ENCODE data around the gene SLC66A1.

Gene SLC66A1

DNA sequence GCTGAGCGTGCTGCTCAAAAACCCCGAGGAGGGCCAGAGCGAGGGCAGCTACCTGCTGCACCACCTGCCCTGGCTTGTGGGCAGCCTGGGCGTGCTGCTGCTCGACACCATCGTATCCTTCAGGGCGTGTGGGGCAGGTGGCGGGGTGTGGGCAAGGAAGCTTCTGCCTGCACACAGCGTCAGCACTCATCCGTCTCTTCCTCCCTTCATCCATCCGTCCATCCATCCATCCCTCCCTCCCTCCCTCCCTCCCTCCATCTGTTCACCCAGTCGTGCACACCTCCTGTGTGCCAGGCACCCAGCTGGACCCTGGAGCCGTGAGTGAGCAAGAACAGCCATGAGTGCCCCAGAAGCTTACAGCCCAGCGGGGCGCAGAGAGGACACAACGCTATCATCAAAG lies 15.2 kb downstream of the SLC66A1 start:
- TF ChIP-seq, protein P1, sequence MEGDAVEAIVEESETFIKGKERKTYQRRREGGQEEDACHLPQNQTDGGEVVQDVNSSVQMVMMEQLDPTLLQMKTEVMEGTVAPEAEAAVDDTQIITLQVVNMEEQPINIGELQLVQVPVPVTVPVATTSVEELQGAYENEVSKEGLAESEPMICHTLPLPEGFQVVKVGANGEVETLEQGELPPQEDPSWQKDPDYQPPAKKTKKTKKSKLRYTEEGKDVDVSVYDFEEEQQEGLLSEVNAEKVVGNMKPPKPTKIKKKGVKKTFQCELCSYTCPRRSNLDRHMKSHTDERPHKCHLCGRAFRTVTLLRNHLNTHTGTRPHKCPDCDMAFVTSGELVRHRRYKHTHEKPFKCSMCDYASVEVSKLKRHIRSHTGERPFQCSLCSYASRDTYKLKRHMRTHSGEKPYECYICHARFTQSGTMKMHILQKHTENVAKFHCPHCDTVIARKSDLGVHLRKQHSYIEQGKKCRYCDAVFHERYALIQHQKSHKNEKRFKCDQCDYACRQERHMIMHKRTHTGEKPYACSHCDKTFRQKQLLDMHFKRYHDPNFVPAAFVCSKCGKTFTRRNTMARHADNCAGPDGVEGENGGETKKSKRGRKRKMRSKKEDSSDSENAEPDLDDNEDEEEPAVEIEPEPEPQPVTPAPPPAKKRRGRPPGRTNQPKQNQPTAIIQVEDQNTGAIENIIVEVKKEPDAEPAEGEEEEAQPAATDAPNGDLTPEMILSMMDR (conservative IDR thresholded peaks at IDR 0.05; ENCODE audit: low read depth, low read length): no peak
- Histone ChIP-seq H3K79me2 (ENCODE audit: insufficient read depth, low read depth) (no peaks in the 10 kb centered on the region), H2AFZ (ENCODE audit: low read depth) (no peak overlapping the region), H3K36me3 (ENCODE audit: insufficient read depth) (no peaks in the 10 kb centered on the region), H4K20me1 (ENCODE audit: insufficient read depth) (no peaks in the 10 kb centered on the region), H3K9ac (no peak overlapping the region), H3K27ac (no peak overlapping the region), H3K27me3 (ENCODE audit: insufficient read depth, low read depth) (no peaks in the 10 kb centered on the region), H3K4me3 (IDR thresholded peaks at IDR 0.05; ENCODE audit: insufficient read depth, low read depth, low read length) (no peak overlapping the region), H3K4me1 (ENCODE audit: low read depth, poor library complexity, severe bottlenecking) (no peaks in the 10 kb centered on the region), H3K4me2 (no peak overlapping the region)

DNA sequence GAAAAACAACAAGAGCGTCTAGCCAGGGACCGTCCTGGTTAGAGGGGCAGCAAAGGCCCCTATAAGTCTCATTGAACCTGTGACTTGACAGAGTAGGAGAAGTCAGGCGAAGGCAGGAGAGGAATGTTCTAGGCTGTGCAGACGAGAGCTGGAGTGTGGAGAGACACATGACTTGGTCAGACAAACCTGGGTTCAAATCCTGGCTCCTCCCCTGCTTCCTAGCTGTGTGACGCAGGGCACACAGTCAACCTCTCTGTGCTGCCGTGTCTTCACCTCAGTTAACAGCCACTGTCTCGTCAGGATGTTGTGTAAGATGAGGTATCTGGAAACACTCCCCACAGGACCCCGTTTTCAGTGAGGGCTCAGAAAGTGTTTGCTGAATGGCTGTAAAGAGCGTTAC lies 15.6 kb downstream of the SLC66A1 start:
- Histone ChIP-seq H3K27ac (no peak overlapping the region), H4K20me1 (ENCODE audit: insufficient read depth) (no peaks in the 10 kb centered on the region), H3K79me2 (ENCODE audit: insufficient read depth, low read depth) (no peaks in the 10 kb centered on the region), H3K4me3 (IDR thresholded peaks at IDR 0.05; ENCODE audit: insufficient read depth, low read depth, low read length) (no peak overlapping the region), H3K36me3 (ENCODE audit: insufficient read depth) (no peaks in the 10 kb centered on the region), H3K9ac (no peak overlapping the region), H3K4me2 (no peak overlapping the region), H2AFZ (ENCODE audit: low read depth) (no peak overlapping the region), H3K4me1 (ENCODE audit: low read depth, poor library complexity, severe bottlenecking) (no peaks in the 10 kb centered on the region), H3K27me3 (ENCODE audit: insufficient read depth, low read depth) (no peaks in the 10 kb centered on the region)
- TF ChIP-seq, protein P1 (conservative IDR thresholded peaks at IDR 0.05; ENCODE audit: low read depth, low read length): no peak

DNA sequence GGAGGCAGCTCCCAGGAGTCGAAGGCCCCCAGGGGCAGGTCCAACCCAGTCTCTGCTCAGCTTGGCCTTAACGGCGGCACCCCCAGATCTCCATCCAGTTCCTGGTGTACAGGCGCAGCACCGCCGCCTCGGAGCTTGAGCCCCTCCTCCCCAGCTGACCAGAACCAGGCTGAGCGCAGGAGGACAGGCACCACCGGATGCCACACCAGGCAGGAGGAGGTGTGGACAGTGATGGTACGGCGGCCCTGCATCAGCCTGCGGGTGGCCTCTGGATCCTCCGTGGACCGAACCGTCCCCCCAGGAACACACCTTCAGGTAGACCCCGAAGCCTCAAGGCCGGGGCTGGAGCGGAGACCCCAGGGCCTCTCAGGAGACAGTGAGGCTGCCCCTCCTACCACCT lies 16.4 kb downstream of the SLC66A1 start:
- Histone ChIP-seq H3K4me1 (ENCODE audit: low read depth, poor library complexity, severe bottlenecking) (no peaks in the 10 kb centered on the region), H3K27me3 (ENCODE audit: insufficient read depth, low read depth) (no peaks in the 10 kb centered on the region), H3K4me2 (no peak overlapping the region), H3K4me3 (IDR thresholded peaks at IDR 0.05; ENCODE audit: insufficient read depth, low read depth, low read length) (no peak overlapping the region), H2AFZ (ENCODE audit: low read depth) (no peak overlapping the region), H3K27ac (no peak overlapping the region), H3K36me3 (ENCODE audit: insufficient read depth) (no peaks in the 10 kb centered on the region), H4K20me1 (ENCODE audit: insufficient read depth) (no peaks in the 10 kb centered on the region), H3K9ac (no peak overlapping the region), H3K79me2 (ENCODE audit: insufficient read depth, low read depth) (no peaks in the 10 kb centered on the region)
- TF ChIP-seq, protein P1 (conservative IDR thresholded peaks at IDR 0.05; ENCODE audit: low read depth, low read length): no peak

DNA sequence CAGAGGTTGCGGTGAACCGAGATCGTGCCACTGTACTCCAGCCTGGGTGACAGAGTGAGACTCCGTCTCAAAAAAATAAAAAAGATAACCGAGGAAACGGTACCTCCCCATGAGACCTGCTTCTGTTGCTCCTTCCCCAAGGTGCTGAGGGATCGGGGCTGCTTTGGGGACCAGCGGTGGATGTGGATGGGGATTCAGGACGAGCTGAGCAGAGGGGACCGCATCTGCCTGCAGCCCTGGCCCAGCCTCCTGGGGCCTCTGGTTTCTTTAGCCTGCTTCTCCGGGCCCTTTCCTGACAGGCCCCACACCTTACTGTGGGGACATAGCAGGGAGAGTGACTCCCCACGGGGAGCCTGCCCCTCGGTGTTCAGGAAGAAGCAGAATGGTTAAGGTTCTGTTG lies 17.1 kb downstream of the SLC66A1 start:
- Histone ChIP-seq H3K4me3 (IDR thresholded peaks at IDR 0.05; ENCODE audit: insufficient read depth, low read depth, low read length) (no peak overlapping the region), H3K27me3 (ENCODE audit: insufficient read depth, low read depth) (no peaks in the 10 kb centered on the region), H3K4me1 (ENCODE audit: low read depth, poor library complexity, severe bottlenecking) (no peaks in the 10 kb centered on the region), H2AFZ (ENCODE audit: low read depth) (no peak overlapping the region), H3K9ac (no peak overlapping the region), H3K36me3 (ENCODE audit: insufficient read depth) (no peaks in the 10 kb centered on the region), H3K79me2 (ENCODE audit: insufficient read depth, low read depth) (no peaks in the 10 kb centered on the region), H3K27ac (no peak overlapping the region), H4K20me1 (ENCODE audit: insufficient read depth) (no peaks in the 10 kb centered on the region), H3K4me2 (no peak overlapping the region)
- TF ChIP-seq, protein P1 (conservative IDR thresholded peaks at IDR 0.05; ENCODE audit: low read depth, low read length): no peak

All from KMS-11 (cell line).